HepG2 (cell line): ENCODE data around the gene TEX19. TPM values are rescaled to one million over a fixed set of nuclear protein-coding genes. Genes with fewer than 3 reads are reported as not detected.

ENCODE experiments used
- FOXJ3 ChIP-seq: sonication (generic); formaldehyde crosslinking; IDR thresholded peaks from 2 replicates; pipeline ENCODE4 v1.4.0; 2020; ENCODE audit warnings: missing genetic modification reagents, mild to moderate bottlenecking, borderline replicate concordance
- HHEX ChIP-seq: IDR thresholded peaks from 2 replicates; pipeline ENCODE4 v1.6.1; 2016; ENCODE audit warnings: control low read depth
- HNF4A ChIP-seq: sonication (generic); formaldehyde crosslinking; IDR thresholded peaks from 2 replicates; pipeline ENCODE4 v1.4.0; 2020; ENCODE audit warnings: missing genetic modification reagents
- HNF4G ChIP-seq, 2 experiments: sonication (generic) in 1 of 2; formaldehyde crosslinking in 1 of 2; IDR thresholded peaks; 2 replicates each; pipeline versions ENCODE4 v1.4.0 to v1.6.1; 2011 to 2020; ENCODE audit warnings: borderline replicate concordance in 2 of 2, low read depth in 2 of 2, mild to moderate bottlenecking in 2 of 2, low read length in 1 of 2, missing genetic modification reagents in 1 of 2, moderate library complexity in 1 of 2
- HNRNPLL ChIP-seq: fragments of 200-400 bp; formaldehyde crosslinking; IDR thresholded peaks from 2 replicates; pipeline ENCODE4 v1.6.1; 2017; ENCODE audit warnings: mild to moderate bottlenecking, low read depth, low read length; ENCODE audit not compliant: poor library complexity, severe bottlenecking
- IRX3 ChIP-seq: sonication (generic); formaldehyde crosslinking; IDR thresholded peaks from 2 replicates; pipeline ENCODE4 v1.8.1; 2023; ENCODE audit warnings: mild to moderate bottlenecking, low read depth, missing genetic modification reagents, borderline replicate concordance
- KAT8 ChIP-seq: IDR thresholded peaks from 2 replicates; pipeline ENCODE4 v1.6.1; 2016; ENCODE audit warnings: missing genetic modification reagents, missing compliant biosample characterization
- MXD4 ChIP-seq: IDR thresholded peaks from 2 replicates; pipeline ENCODE4 v1.6.1; 2016; ENCODE audit warnings: mild to moderate bottlenecking, missing biosample characterization, missing genetic modification reagents
- NFYB ChIP-seq: sonication (generic); formaldehyde crosslinking; IDR thresholded peaks from 2 replicates; pipeline ENCODE4 v1.4.0; 2020; ENCODE audit warnings: missing genetic modification reagents
- PPARG ChIP-seq: conservative IDR thresholded peaks from 2 replicates; pipeline ENCODE4 v1.6.1; 2016; ENCODE audit warnings: missing biosample characterization, missing genetic modification reagents
- PREB ChIP-seq: sonication (generic); formaldehyde crosslinking; IDR thresholded peaks from 2 replicates; pipeline ENCODE4 v1.4.0; 2020; ENCODE audit warnings: missing genetic modification reagents
- RARA ChIP-seq: IDR thresholded peaks from 2 replicates; pipeline ENCODE4 v1.6.1; 2016; ENCODE audit warnings: missing genetic modification reagents, missing compliant biosample characterization
- SMARCC2 ChIP-seq: fragments of 450-650 bp; IDR thresholded peaks from 2 replicates; pipeline ENCODE4 v1.6.1; 2017; ENCODE audit warnings: antibody characterized with exemption, mild to moderate bottlenecking
- SP1 ChIP-seq, 2 experiments: fragments of 450-650 bp in 1 of 2; sonication (generic) in 1 of 2; formaldehyde crosslinking in 1 of 2; IDR thresholded peaks; 2 replicates each; pipeline versions ENCODE4 v1.4.0 to v1.6.1; 2016 to 2020; ENCODE audit warnings: missing genetic modification reagents in 1 of 2
- TFAP4 ChIP-seq: sonication (generic); IDR thresholded peaks from 2 replicates; pipeline ENCODE4 v1.6.1; 2016; ENCODE audit warnings: low read depth, borderline replicate concordance
- ZFP37 ChIP-seq: sonication (generic); formaldehyde crosslinking; IDR thresholded peaks from 2 replicates; pipeline ENCODE4 v1.4.0; 2020; ENCODE audit warnings: missing genetic modification reagents, borderline replicate concordance
- ZNF235 ChIP-seq: sonication (generic); formaldehyde crosslinking; IDR thresholded peaks from 2 replicates; pipeline ENCODE4 v1.8.1; 2023; ENCODE audit warnings: mild to moderate bottlenecking, missing genetic modification reagents, borderline replicate concordance
- ZNF253 ChIP-seq: sonication (generic); formaldehyde crosslinking; IDR thresholded peaks from 2 replicates; pipeline ENCODE4 v1.8.0; 2022; ENCODE audit warnings: mild to moderate bottlenecking, missing genetic modification reagents, borderline replicate concordance
- ZNF282 ChIP-seq: fragments of 450-650 bp; IDR thresholded peaks from 2 replicates; pipeline ENCODE4 v1.6.1; 2018; ENCODE audit not compliant: partially characterized antibody
- ZNF451 ChIP-seq: sonication (generic); formaldehyde crosslinking; IDR thresholded peaks from 2 replicates; pipeline ENCODE4 v1.5.0; 2020; ENCODE audit warnings: mild to moderate bottlenecking, missing genetic modification reagents
- ZNF547 ChIP-seq: sonication (generic); formaldehyde crosslinking; IDR thresholded peaks from 2 replicates; pipeline ENCODE4 v1.5.1; 2020; ENCODE audit warnings: mild to moderate bottlenecking, missing genetic modification reagents
- ZNF674 ChIP-seq: sonication (generic); formaldehyde crosslinking; IDR thresholded peaks from 2 replicates; pipeline ENCODE4 v1.5.0; 2020; ENCODE audit warnings: low read depth, mild to moderate bottlenecking, missing genetic modification reagents
- ZNF772 ChIP-seq: sonication (generic); formaldehyde crosslinking; IDR thresholded peaks from 2 replicates; pipeline ENCODE4 v1.5.0; 2020; ENCODE audit warnings: mild to moderate bottlenecking, missing genetic modification reagents
- ZSCAN20 ChIP-seq: sonication (generic); formaldehyde crosslinking; IDR thresholded peaks from 2 replicates; pipeline ENCODE4 v1.4.0; 2020; ENCODE audit warnings: missing genetic modification reagents, mild to moderate bottlenecking, borderline replicate concordance
- ZSCAN31 ChIP-seq: sonication (generic); formaldehyde crosslinking; IDR thresholded peaks from 2 replicates; pipeline ENCODE4 v1.5.0; 2020; ENCODE audit warnings: low read depth, mild to moderate bottlenecking, missing genetic modification reagents
- polyA plus RNA-seq, 8 experiments: library from polyadenylated mRNA; depleted of rRNA in 3 of 8; stranded (reverse) in 7 of 8; unstranded in 1 of 8; fragments of >200 nt; fragmentation: Illumina TruSeq in 4 of 8; extraction: Trizol in 4 of 8; gene quantifications; 2 replicates each; pipeline versions ENCODE4 v1.2.1 to v1.2.3, GENCODE V29; 2011 to 2016; ENCODE audit warnings: low read depth in 4 of 8, missing spikeins in 1 of 8, mixed read lengths in 1 of 8; ENCODE audit not compliant: insufficient read depth in 1 of 8
- total RNA-seq, 5 experiments: library from RNA; depleted of rRNA; stranded (reverse); fragments of >200 nt; fragmentation: Illumina TruSeq; extraction: Trizol; gene quantifications; 2 replicates each; pipeline ENCODE4 v1.2.3, GENCODE V29; 2016; ENCODE audit warnings: low read depth in 1 of 5
- TF ChIP-seq, protein P1 (sequence below): sonication (generic); formaldehyde crosslinking; IDR thresholded peaks from 2 replicates; pipeline ENCODE4 v1.4.0; 2020; ENCODE audit warnings: mild to moderate bottlenecking, missing genetic modification reagents

The TEX19 gene
- total and polyA plus RNA-seq, 2 of the 13 experiments (the other 11 are each of a cell fraction or from before 2014, with no cell fraction given) = 1.3 to 6.0 TPM

DNA sequence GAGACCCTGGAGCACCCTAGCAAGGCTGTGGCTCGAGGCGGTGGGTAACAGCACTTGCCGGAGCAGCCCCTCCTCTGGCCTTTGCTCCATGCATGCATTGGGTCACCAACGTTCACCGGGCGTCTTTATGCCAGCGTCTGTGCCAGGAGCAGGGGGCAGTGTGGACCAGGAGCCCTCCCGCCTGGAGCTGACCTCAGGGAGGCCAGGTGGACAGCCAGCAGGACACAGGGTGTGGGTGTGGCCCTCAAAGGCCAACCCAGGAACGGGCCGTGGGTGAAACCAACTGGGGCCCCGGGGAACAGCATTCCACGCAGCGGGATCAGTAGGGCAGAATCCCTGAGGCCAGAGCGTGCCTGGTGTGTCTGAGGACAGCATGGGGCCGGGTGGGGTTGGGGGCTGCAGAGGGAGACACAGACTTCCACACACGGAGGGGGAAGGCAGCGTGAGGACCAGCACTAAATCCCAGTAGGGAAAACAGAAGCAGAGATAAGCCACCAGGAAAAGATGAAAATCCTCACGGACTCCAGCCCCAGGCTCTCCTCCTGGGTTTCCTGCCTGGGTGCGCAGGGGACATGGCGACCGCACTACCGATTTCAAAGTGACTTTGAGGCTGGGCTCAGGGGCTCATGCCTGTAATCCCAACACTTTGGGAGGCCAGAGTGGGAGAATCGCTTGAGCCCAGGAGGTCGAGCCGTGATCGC is 38.8 kb upstream of the TEX19 start (continued):
- peak; percentile 68 for TF ChIP-seq HNF4G (IDR thresholded peaks at IDR 0.05; ENCODE audit: borderline replicate concordance, low read depth, low read length)
- TF ChIP-seq HNF4G (CRISPR knock-in tag; IDR thresholded peaks at IDR 0.05; ENCODE audit: borderline replicate concordance, low read depth) = no peak
- 0 out of 2 replicates have a peak, but pooled peaks have one; percentile 21 for TF ChIP-seq KAT8
- TF ChIP-seq ZNF282 = no peak
- TF ChIP-seq PPARG (CRISPR knock-in tag) = no peak
- TF ChIP-seq ZNF674 (CRISPR knock-in tag) = no peak
- no peak; the same call in 1 of the 2 replicates for TF ChIP-seq MXD4 (CRISPR knock-in tag)
- TF ChIP-seq SMARCC2 = no peak
- peak; percentile 52; the same call in 1 of the 2 replicates for TF ChIP-seq ZSCAN31
- no peak for TF ChIP-seq SP1 (IDR thresholded peaks at IDR 0.05)
- peak; percentile 66 for TF ChIP-seq SP1 (CRISPR knock-in tag; IDR thresholded peaks at IDR 0.05)
- no peak for TF ChIP-seq FOXJ3 (CRISPR knock-in tag)
- TF ChIP-seq NFYB (CRISPR knock-in tag) = no peak
- TF ChIP-seq, protein P1, sequence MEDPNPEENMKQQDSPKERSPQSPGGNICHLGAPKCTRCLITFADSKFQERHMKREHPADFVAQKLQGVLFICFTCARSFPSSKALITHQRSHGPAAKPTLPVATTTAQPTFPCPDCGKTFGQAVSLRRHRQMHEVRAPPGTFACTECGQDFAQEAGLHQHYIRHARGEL = no peak
- TF ChIP-seq TFAP4 = no peak
- TF ChIP-seq PREB (CRISPR knock-in tag) = no peak
- no peak for TF ChIP-seq ZSCAN20
- no peak for TF ChIP-seq ZFP37
- TF ChIP-seq ZNF772 (CRISPR knock-in tag) = no peak
- TF ChIP-seq HHEX (CRISPR knock-in tag) = no peak
- TF ChIP-seq HNRNPLL = no peak
- peak; percentile 60; the same call in 1 of the 2 replicates for TF ChIP-seq ZNF235
- TF ChIP-seq ZNF253 (CRISPR knock-in tag) = no peak
- 0 out of 2 replicates have a peak, but pooled peaks have one; percentile 21 for TF ChIP-seq RARA (CRISPR knock-in tag)
- peak; percentile 64 for TF ChIP-seq HNF4A (CRISPR knock-in tag)
- TF ChIP-seq IRX3 (CRISPR knock-in tag) = no peak
- 0 out of 2 replicates have a peak, but pooled peaks have one; percentile 54 for TF ChIP-seq ZNF451 (CRISPR knock-in tag)
- TF ChIP-seq ZNF547 (CRISPR knock-in tag) = no peak; the same call in 1 of the 2 replicates
